GM19468 (cell line): Measurements from ENCODE around the gene TMEM109.

Experiments
- ATAC-seq: cut with Tn5 transposase; IDR thresholded peaks from one replicate; pipeline ENCODE4 v1.9.1; 2021; ENCODE audit warnings: mild to moderate bottlenecking, moderate library complexity, moderate number of reproducible peaks; ENCODE audit not compliant: unreplicated experiment; ENCODE audit errors: extremely low read depth

The TMEM109 gene

GRCh38 chr11:60937811-60938210 lies 23.9 kb downstream of the TMEM109 start:
- no peak for ATAC-seq

- ATAC-seq, result no peak
Measured at GRCh38 chr11:60938500-60938899, 24.5 kb downstream of the TMEM109 start.

GRCh38 chr11:60939301-60939700 lies 25.3 kb downstream of the TMEM109 start:
- no peak for ATAC-seq

- no peak for ATAC-seq
Measured at GRCh38 chr11:60939855-60940254, 25.9 kb downstream of the TMEM109 start.

- ATAC-seq, result no peak
Measured at GRCh38 chr11:60941371-60942119, 27.6 kb downstream of the TMEM109 start.

GRCh38 chr11:60942219-60942618 lies 28.3 kb downstream of the TMEM109 start:
- no peak for ATAC-seq

GRCh38 chr11:60942970-60943565 lies 29.1 kb downstream of the TMEM109 start:
- ATAC-seq, result no peak

GRCh38 chr11:60944490-60945294 lies 30.7 kb downstream of the TMEM109 start:
- no peak for ATAC-seq

GRCh38 chr11:60945295-60945667 lies 31.3 kb downstream of the TMEM109 start:
- ATAC-seq, result no peak

GRCh38 chr11:60946601-60947264 lies 32.8 kb downstream of the TMEM109 start:
- no peak for ATAC-seq

GRCh38 chr11:60947700-60948099 lies 33.7 kb downstream of the TMEM109 start:
- no peak for ATAC-seq

GRCh38 chr11:60948250-60948649 lies 34.3 kb downstream of the TMEM109 start:
- ATAC-seq, result no peak

GRCh38 chr11:60950024-60950423 lies 36.1 kb downstream of the TMEM109 start:
- no peak for ATAC-seq

- ATAC-seq, result no peak
Measured at GRCh38 chr11:60950933-60951605, 37.1 kb downstream of the TMEM109 start.

- no peak for ATAC-seq
Measured at GRCh38 chr11:60951606-60951903, 37.6 kb downstream of the TMEM109 start.

GRCh38 chr11:60951904-60952741 lies 38.2 kb downstream of the TMEM109 start, which contains the start of gene SLC15A3:
Gene SLC15A3, minus strand, starts transcription at chr11:60952176. Its CDS starts 625 bp downstream, at chr11:60951551.
- ATAC-seq, result peak; percentile 15

GRCh38 chr11:60952742-60953170 lies 38.8 kb downstream of the TMEM109 start:
- no peak for ATAC-seq

- no peak for ATAC-seq
Measured at GRCh38 chr11:60953781-60954180, 39.8 kb downstream of the TMEM109 start.

GRCh38 chr11:60954421-60954820 lies 40.5 kb downstream of the TMEM109 start:
- ATAC-seq, result no peak
